MCF 10A (cell line): ENCODE results near the gene RGS3. TPM values are rescaled to one million over a fixed set of nuclear protein-coding genes. Genes with fewer than 3 reads are reported as not detected.

Source experiments
- BruUV-seq: library from RNA; stranded (reverse); fragments of 400-500 nt; replicated peaks from 2 replicates; lab custom pipeline; 2021; lab: Mats Ljungman, UMichigan
- CTCF ChIA-PET: fragments of 300-600 bp; sonication (Branson Sonifier 250); formaldehyde crosslinking; extraction: SDS; loops from one replicate; lab custom pipeline; 2021; ENCODE audit warnings: antibody characterized with exemption, inconsistent platforms; lab: Yijun Ruan, JAX
- POLR2A ChIA-PET: fragments of 300-600, 350-650 bp; sonication (Branson Sonifier 250); formaldehyde crosslinking; extraction: SDS; loops from one replicate; lab custom pipeline; 2020; ENCODE audit warnings: antibody characterized with exemption, inconsistent platforms; lab: Yijun Ruan, JAX
- DNase-seq: peaks from one replicate; pipeline ENCODE4 v3.0.0-alpha.2; 2018; ENCODE audit not compliant: unreplicated experiment
- H3K27ac Mint-ChIP-seq: one replicate; pipeline ENCODE4 v1.8.0; 2022; ENCODE audit warnings: mild to moderate bottlenecking, low read depth, mixed read lengths; ENCODE audit not compliant: unreplicated experiment
- H3K27me3 Mint-ChIP-seq: one replicate; pipeline ENCODE4 v1.8.0; 2022; ENCODE audit warnings: mixed read lengths; ENCODE audit not compliant: insufficient read depth, unreplicated experiment
- H3K36me3 Mint-ChIP-seq: one replicate; pipeline ENCODE4 v1.8.0; 2022; ENCODE audit warnings: mild to moderate bottlenecking, moderate library complexity, mixed read lengths; ENCODE audit not compliant: insufficient read depth, unreplicated experiment
- H3K4me1 Mint-ChIP-seq: one replicate; pipeline ENCODE4 v1.8.0; 2022; ENCODE audit warnings: mixed read lengths; ENCODE audit not compliant: insufficient read depth, unreplicated experiment
- H3K4me3 Mint-ChIP-seq: one replicate; pipeline ENCODE4 v1.8.0; 2022; ENCODE audit warnings: mild to moderate bottlenecking, moderate library complexity, mixed read lengths; ENCODE audit not compliant: unreplicated experiment
- H3K9me3 Mint-ChIP-seq: one replicate; pipeline ENCODE4 v1.8.0; 2022; ENCODE audit warnings: mixed read lengths; ENCODE audit not compliant: unreplicated experiment
- CTCF ChIP-seq: fragments of 200-600 bp; IDR thresholded peaks from one replicate; pipeline ENCODE4 v1.8.0; 2022; ENCODE audit warnings: antibody characterized with exemption, mild to moderate bottlenecking; ENCODE audit not compliant: unreplicated experiment
- intact Hi-C: fragments of 100-400 bp; cut with micrococcal nuclease; formaldehyde crosslinking; loops from 2 replicates; pipeline ENCODE4 v1.14.1; 2022
- total RNA-seq: library from RNA; stranded (reverse); gene quantifications from 2 replicates; pipeline ENCODE4 v1.2.3, GENCODE V29; 2022

RGS3 gene
- total RNA-seq, 1 experiment from 2014 or later: 32.1 TPM

DNA sequence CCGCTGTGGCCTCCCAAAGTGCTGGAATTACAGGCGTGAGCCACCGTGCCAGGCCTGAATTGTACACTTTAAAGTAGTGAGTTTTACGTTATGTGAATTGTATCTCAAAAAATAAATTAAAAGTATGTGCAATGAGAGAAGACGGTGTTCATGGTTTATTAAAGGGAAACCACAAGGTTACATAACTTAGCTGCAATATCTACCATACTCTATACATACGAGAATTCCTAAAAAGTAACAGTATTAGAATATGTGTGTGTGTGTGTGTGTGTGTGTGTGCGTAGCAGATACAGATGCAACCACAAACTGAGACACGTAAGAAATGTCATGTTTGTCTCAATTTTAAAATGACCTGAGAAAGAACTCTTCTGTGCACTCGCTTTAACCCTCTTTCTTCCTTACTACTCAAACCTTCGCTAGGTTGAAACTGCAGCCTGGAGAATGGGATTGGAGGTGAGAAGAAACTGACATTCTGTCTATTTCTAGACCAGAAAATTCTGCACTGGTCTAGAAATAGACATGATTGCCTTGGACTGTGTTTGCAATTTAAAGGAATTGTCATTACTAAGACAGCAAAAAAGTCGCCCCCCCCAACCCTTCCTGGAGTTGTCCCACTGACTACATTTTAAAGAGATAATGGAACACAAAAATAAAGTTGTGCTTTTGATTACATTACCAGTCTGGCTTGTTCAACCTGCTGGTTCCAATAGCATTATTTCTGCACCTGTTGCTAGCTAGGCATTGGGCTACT lies 167.0 kb downstream of the RGS3 start:
- DNase-seq: no peak
- Mint-ChIP-seq H3K27me3 (no peaks in the 10 kb centered on the region), H3K4me1 (peaks cover 4% of the 10 kb centered on the region), H3K36me3 (no peaks in the 10 kb centered on the region), H3K27ac (no peak overlapping the region), H3K9me3 (no peaks in the 10 kb centered on the region), H3K4me3 (no peak overlapping the region)
- ChIA-PET POLR2A (no interaction called here), CTCF (interaction anchor here (0.6 to 1.0 kb wide), 2 partner anchors 24 to 100 kb away, joined by 3 read pairs; no protein-coding TSS in a partner anchor)
- no peak for TF ChIP-seq CTCF
- intact Hi-C loops: no loop called here
- BruUV-seq: no TSS peak

DNA sequence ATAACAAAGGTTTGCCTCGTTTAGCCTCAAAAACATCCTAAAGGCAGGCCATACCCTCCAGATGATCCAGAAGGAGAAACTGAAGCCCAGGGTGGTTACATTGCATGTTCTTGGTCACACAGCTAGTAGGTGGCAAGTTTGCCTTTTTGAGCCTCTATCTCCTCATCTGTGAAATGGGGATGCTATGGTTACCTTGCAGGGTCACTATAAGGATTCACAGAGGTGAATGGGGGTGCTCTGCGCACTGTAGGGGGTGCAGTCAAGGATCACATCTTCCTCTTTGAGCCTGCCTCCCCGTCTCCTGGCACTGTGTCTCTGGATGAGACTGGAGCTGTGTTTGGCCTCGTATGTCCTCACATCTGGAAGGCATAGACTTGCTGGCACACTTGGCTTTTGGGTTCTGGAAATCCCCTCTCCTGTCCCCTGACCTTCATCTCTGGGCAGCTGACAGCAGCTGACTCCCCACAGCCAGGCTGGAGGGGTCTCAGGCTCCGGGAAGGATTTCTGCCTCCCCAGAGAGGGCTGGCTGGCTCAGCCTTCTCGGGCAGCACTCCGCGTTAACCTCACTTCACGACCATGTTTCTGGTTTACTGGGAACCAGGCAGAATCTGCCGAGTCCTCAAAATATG lies 167.7 kb downstream of the RGS3 start:
- TF ChIP-seq CTCF: no peak
- Mint-ChIP-seq H3K4me1 (peaks cover 4% of the 10 kb centered on the region), H3K27ac (no peak overlapping the region), H3K27me3 (no peaks in the 10 kb centered on the region), H3K9me3 (no peaks in the 10 kb centered on the region), H3K4me3 (no peak overlapping the region), H3K36me3 (no peaks in the 10 kb centered on the region)
- ChIA-PET POLR2A (no interaction called here), CTCF (interaction anchor here (0.6 kb wide), 1 partner anchor 101 kb away, joined by 3 read pairs; no protein-coding TSS in a partner anchor)
- intact Hi-C loops: no loop called here
- BruUV-seq: no TSS peak
- DNase-seq: no peak

GRCh38 chr9:113631871-113632665 lies 168.5 kb downstream of the RGS3 start:
- no peaks in the 10 kb centered on the region for H3K36me3 Mint-ChIP-seq
- H3K4me3 Mint-ChIP-seq: no peak overlapping the region
- no peak for TF ChIP-seq CTCF
- DNase-seq: no peak
- H3K27ac Mint-ChIP-seq: no peak overlapping the region
- peaks cover 4% of the 10 kb centered on the region for H3K4me1 Mint-ChIP-seq
- intact Hi-C loops: no loop called here
- no peaks in the 10 kb centered on the region for H3K27me3 Mint-ChIP-seq
- H3K9me3 Mint-ChIP-seq: no peaks in the 10 kb centered on the region
- CTCF ChIA-PET: interaction anchor here (0.6 kb wide), 1 partner anchor 18 kb away, joined by 3 read pairs; no protein-coding TSS in a partner anchor
- no TSS peak for BruUV-seq
- POLR2A ChIA-PET: no interaction called here
